MM.1S (cell line): Measurements from ENCODE around the gene TIMM17B.

ENCODE experiments used
- EZH2 ChIP-seq: fragments of 300-600 bp; sonication (generic); optimal IDR thresholded peaks from 2 replicates; pipeline ENCODE3; 2017; ENCODE audit warnings: low read depth, mild to moderate bottlenecking, antibody characterized with exemption, low read length, mixed read lengths
- EZH2phosphoT487 ChIP-seq: fragments of 300-600 bp; sonication (generic); IDR thresholded peaks from 2 replicates; pipeline ENCODE4 v1.6.1; 2018; ENCODE audit warnings: antibody characterized with exemption, low read length
- TF ChIP-seq, protein P1 (sequence below): fragments of 300-600 bp; sonication (generic); IDR thresholded peaks from 2 replicates; pipeline ENCODE4 v1.5.1; 2016; ENCODE audit warnings: antibody characterized with exemption, low read length, mixed read lengths

DNA sequence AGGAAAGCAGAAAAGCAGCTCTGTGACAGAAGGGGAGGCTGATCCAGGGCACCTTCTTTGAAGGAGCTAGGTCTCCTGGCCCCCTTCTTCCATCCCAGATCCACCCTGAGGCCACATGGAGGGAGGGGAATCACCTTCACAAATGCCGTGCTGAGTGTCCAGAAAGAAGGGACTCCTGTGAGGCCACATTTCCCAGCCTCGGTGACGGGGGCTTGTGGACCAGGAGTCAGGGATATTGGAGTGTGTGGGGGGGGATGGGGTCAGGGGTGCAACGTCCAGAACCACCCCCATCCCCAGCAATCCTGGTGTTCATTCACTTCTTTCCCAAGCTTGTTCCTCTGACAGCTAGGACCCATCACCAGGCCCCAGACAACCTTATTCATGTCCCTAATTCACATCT lies 4.7 kb downstream of the TIMM17B start:
- TF ChIP-seq, protein P1, sequence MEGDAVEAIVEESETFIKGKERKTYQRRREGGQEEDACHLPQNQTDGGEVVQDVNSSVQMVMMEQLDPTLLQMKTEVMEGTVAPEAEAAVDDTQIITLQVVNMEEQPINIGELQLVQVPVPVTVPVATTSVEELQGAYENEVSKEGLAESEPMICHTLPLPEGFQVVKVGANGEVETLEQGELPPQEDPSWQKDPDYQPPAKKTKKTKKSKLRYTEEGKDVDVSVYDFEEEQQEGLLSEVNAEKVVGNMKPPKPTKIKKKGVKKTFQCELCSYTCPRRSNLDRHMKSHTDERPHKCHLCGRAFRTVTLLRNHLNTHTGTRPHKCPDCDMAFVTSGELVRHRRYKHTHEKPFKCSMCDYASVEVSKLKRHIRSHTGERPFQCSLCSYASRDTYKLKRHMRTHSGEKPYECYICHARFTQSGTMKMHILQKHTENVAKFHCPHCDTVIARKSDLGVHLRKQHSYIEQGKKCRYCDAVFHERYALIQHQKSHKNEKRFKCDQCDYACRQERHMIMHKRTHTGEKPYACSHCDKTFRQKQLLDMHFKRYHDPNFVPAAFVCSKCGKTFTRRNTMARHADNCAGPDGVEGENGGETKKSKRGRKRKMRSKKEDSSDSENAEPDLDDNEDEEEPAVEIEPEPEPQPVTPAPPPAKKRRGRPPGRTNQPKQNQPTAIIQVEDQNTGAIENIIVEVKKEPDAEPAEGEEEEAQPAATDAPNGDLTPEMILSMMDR: no peak
- no peak for TF ChIP-seq EZH2
- no peak for TF ChIP-seq EZH2phosphoT487
